ENCODE measurements around the gene HRH1. TPM values are rescaled to one million over a fixed set of nuclear protein-coding genes. Genes with fewer than 3 reads are reported as not detected.

HRH1 gene
- total RNA-seq, 3 donors from 2014 or later (not counting 1 experiment from before 2014, with no cell fraction given), result not detected

GRCh38 chr3:11288786-11289637, 134.7 kb downstream of the HRH1 start:
- Histone ChIP-seq H3K36me3 (ENCODE audit: control insufficient read depth, insufficient read depth, low read length) (no peaks in the 10 kb centered on the region), H3K27me3 (ENCODE audit: control insufficient read depth, insufficient read depth, low read length) (no peaks in the 10 kb centered on the region), H3K4me3 (ENCODE audit: low read length) (no peak overlapping the region), H3K4me1 (ENCODE audit: control insufficient read depth, insufficient read depth, low read length) (peaks cover 36% of the 10 kb centered on the region), H3K9me3 (ENCODE audit: control insufficient read depth, insufficient read depth, low read length) (no peaks in the 10 kb centered on the region), H3K27ac (ENCODE audit: low read length) (peak overlapping the region; percentile 89)
- Mint-ChIP-seq H3K27ac (peak overlapping the region; percentile 94), H3K4me3 (peak overlapping the region; percentile 69), H3K4me1 (peaks cover 55 to 63% of the 10 kb centered on the region in 2 donors), H3K27me3 (ENCODE audit: low read depth in 2 of 2) (no peaks in the 10 kb centered on the region), H3K9me3 (no peaks in the 10 kb centered on the region), H3K36me3 (no peaks in the 10 kb centered on the region)
- 28% methylated on average over 5 of the region's 7 CpGs for WGBS (ENCODE audit: insufficient coverage)
- intact Hi-C loops (cut with micrococcal nuclease), result no loop called here
- DNase-seq, result peak in 1 of 2 donors; percentile 65
- TF ChIP-seq CTCF (IDR thresholded peaks at IDR 0.05), result no peak
- ATAC-seq, result peak; percentile 41 to 78 (median 47)

GRCh38 chr3:11289864-11290263, 135.6 kb downstream of the HRH1 start:
- no peaks in the 10 kb centered on the region for H3K27me3 ChIP-seq (ENCODE audit: control insufficient read depth, insufficient read depth, low read length)
- no peaks in the 10 kb centered on the region for H3K36me3 ChIP-seq (ENCODE audit: control insufficient read depth, insufficient read depth, low read length)
- WGBS (ENCODE audit: insufficient coverage), result no CpG with 5 or more reads among the region's 3 CpGs
- peak overlapping the region; percentile 94 for H3K27ac Mint-ChIP-seq
- no peaks in the 10 kb centered on the region for H3K27me3 Mint-ChIP-seq (ENCODE audit: low read depth in 2 of 2)
- no peaks in the 10 kb centered on the region for H3K9me3 ChIP-seq (ENCODE audit: control insufficient read depth, insufficient read depth, low read length)
- peak overlapping the region; percentile 89 for H3K27ac ChIP-seq (ENCODE audit: low read length)
- no peak for TF ChIP-seq CTCF (IDR thresholded peaks at IDR 0.05)
- no peaks in the 10 kb centered on the region for H3K36me3 Mint-ChIP-seq
- DNase-seq, result no peak
- peak overlapping the region; percentile 60 for H3K4me3 Mint-ChIP-seq
- ATAC-seq, result no peak
- no peaks in the 10 kb centered on the region for H3K9me3 Mint-ChIP-seq
- H3K4me1 Mint-ChIP-seq, result peaks cover 55 to 63% of the 10 kb centered on the region in 2 donors
- intact Hi-C loops (cut with micrococcal nuclease), result loop anchor here (5.0 kb wide), 1 partner anchor 352 kb away; the partner anchor contains the start of gene VGLL4
- no peak overlapping the region for H3K4me3 ChIP-seq (ENCODE audit: low read length)
- peaks cover 36% of the 10 kb centered on the region for H3K4me1 ChIP-seq (ENCODE audit: control insufficient read depth, insufficient read depth, low read length)

GRCh38 chr3:11290743-11291680, 136.7 kb downstream of the HRH1 start:
- Histone ChIP-seq H3K27ac (ENCODE audit: low read length) (peak overlapping the region; percentile 89), H3K4me1 (ENCODE audit: control insufficient read depth, insufficient read depth, low read length) (peaks cover 36% of the 10 kb centered on the region), H3K9me3 (ENCODE audit: control insufficient read depth, insufficient read depth, low read length) (no peaks in the 10 kb centered on the region), H3K4me3 (ENCODE audit: low read length) (no peak overlapping the region), H3K36me3 (ENCODE audit: control insufficient read depth, insufficient read depth, low read length) (no peaks in the 10 kb centered on the region), H3K27me3 (ENCODE audit: control insufficient read depth, insufficient read depth, low read length) (no peaks in the 10 kb centered on the region)
- Mint-ChIP-seq H3K36me3 (no peaks in the 10 kb centered on the region), H3K4me3 (peak overlapping the region; percentile 74), H3K4me1 (peaks cover 57 to 61% of the 10 kb centered on the region in 2 donors), H3K9me3 (no peaks in the 10 kb centered on the region), H3K27ac (peak overlapping the region; percentile 94), H3K27me3 (ENCODE audit: low read depth in 2 of 2) (no peaks in the 10 kb centered on the region)
- intact Hi-C loops (cut with micrococcal nuclease), result loop anchor here (1.0 to 5.0 kb wide), 4 partner anchors 10 to 351 kb away; partner anchors contain the start of genes ATG7 and VGLL4
- DNase-seq (peak; percentile 34 to 77), ATAC-seq (peak; percentile 83 to 93 (median 92))
- WGBS (ENCODE audit: insufficient coverage), result 71% methylated on average over 10 of the region's 11 CpGs
- no peak for TF ChIP-seq CTCF (IDR thresholded peaks at IDR 0.05)
